K562 (cell line): Measurements from ENCODE around the gene MBNL1. TPM values are rescaled to one million over a fixed set of nuclear protein-coding genes. Genes with fewer than 3 reads are reported as not detected.

Experiments
- ATAC-seq: fragments of 200-7000 bp; cut with Tn5 transposase; 3 replicates; pipeline ENCODE4 v1.9.1; 2020; ENCODE audit warnings: moderate library complexity
- BruUV-seq: library from RNA; stranded (reverse); fragments of 400-500 nt; replicated peaks from 2 replicates; lab custom pipeline; 2021; lab: Mats Ljungman, UMichigan
- CTCF ChIA-PET: fragments of 300-600 bp; formaldehyde crosslinking; extraction: SDS; loops from one replicate; lab custom pipeline; 2021; ENCODE audit warnings: low intra/inter-chr PET ratio; lab: Yijun Ruan, JAX
- POLR2A ChIA-PET: fragments of 300-600, 350-650 bp; sonication (Branson Sonifier 250); formaldehyde crosslinking; extraction: SDS; loops from one replicate; lab custom pipeline; 2021; ENCODE audit warnings: antibody characterized with exemption, inconsistent platforms; lab: Yijun Ruan, JAX
- DNase-seq, 4 experiments: peaks; one replicate each; pipeline versions ENCODE4 v3.0.0 to v3.0.0-alpha.2; 2011 to 2018; ENCODE audit warnings: low spot score in 3 of 4, mixed read lengths in 3 of 4; ENCODE audit errors: extremely low read depth in 1 of 4
- FAIRE-seq: peaks from 2 replicates; lab custom pipeline; 2011; peaks lifted over from hg19 to GRCh38; lab: Jason Lieb, UNC
- H2AFZ ChIP-seq: 2 replicates; pipeline ENCODE4 v1.6.0; 2011; ENCODE audit warnings: low read depth, low read length, control low read depth, inconsistent platforms
- H3K27ac ChIP-seq: fragments of 200-600 bp; 3 replicates; pipeline ENCODE4 v1.8.0; 2011; ENCODE audit warnings: low read depth, mild to moderate bottlenecking, control low read depth, inconsistent platforms, low read length, moderate library complexity, mixed read lengths; ENCODE audit errors: extremely low read depth
- H3K27me3 ChIP-seq, 2 experiments: fragments of 300-600 bp in 1 of 2; 2 replicates in 1 of 2; 3 replicates in 1 of 2; pipeline versions ENCODE4 v1.6.0 to v1.8.0; 2011; ENCODE audit warnings: inconsistent platforms in 2 of 2, low read length in 2 of 2, mild to moderate bottlenecking in 1 of 2, mixed read lengths in 1 of 2, moderate library complexity in 1 of 2; ENCODE audit not compliant: control insufficient read depth in 2 of 2, insufficient read depth in 2 of 2
- H3K36me3 ChIP-seq: fragments of 300-600 bp; 3 replicates; pipeline ENCODE4 v1.8.0; 2011; ENCODE audit warnings: mild to moderate bottlenecking, low read length, inconsistent platforms; ENCODE audit not compliant: control insufficient read depth, insufficient read depth
- H3K4me1 ChIP-seq, 2 experiments: fragments of 200-600 bp in 1 of 2; replicated peaks in 1 of 2; 2 replicates in 1 of 2; 3 replicates in 1 of 2; pipeline versions ENCODE4 v1.5.1 to v1.8.0; 2011; ENCODE audit warnings: inconsistent platforms in 2 of 2, low read length in 2 of 2, mild to moderate bottlenecking in 1 of 2, mixed read lengths in 1 of 2, moderate library complexity in 1 of 2; ENCODE audit not compliant: control insufficient read depth in 2 of 2, insufficient read depth in 2 of 2
- H3K4me2 ChIP-seq: 2 replicates; pipeline ENCODE4 v1.6.1; 2011; ENCODE audit warnings: low read length, control low read depth, inconsistent platforms, mixed read lengths; ENCODE audit not compliant: insufficient read depth
- H3K4me3 ChIP-seq: fragments of 200-600 bp; sonication (generic), shearing (Covaris generic); 2 replicates; pipeline ENCODE4 v1.5.1; 2016; ENCODE audit warnings: control low read depth, inconsistent platforms
- H3K79me2 ChIP-seq: fragments of 200-600 bp; 3 replicates; pipeline ENCODE4 v1.8.0; 2011; ENCODE audit warnings: low read length, inconsistent platforms; ENCODE audit not compliant: control insufficient read depth, insufficient read depth
- H3K9ac ChIP-seq, 2 experiments: 2 replicates each; pipeline versions ENCODE4 v1.6.0 to v1.6.1; 2011; ENCODE audit warnings: low read depth in 2 of 2, low read length in 2 of 2, control low read depth in 1 of 2, inconsistent platforms in 1 of 2, mild to moderate bottlenecking in 1 of 2, mixed read lengths in 1 of 2; ENCODE audit not compliant: insufficient read depth in 1 of 2
- H3K9me1 ChIP-seq: one replicate; pipeline ENCODE4 v1.6.0; 2011; ENCODE audit warnings: inconsistent platforms, mild to moderate bottlenecking, low read length, moderate library complexity; ENCODE audit not compliant: control insufficient read depth, insufficient read depth
- H3K9me3 ChIP-seq: replicated peaks from 2 replicates; pipeline ENCODE4 v1.5.1; 2011; ENCODE audit warnings: low read depth, low read length, inconsistent platforms; ENCODE audit not compliant: control insufficient read depth, insufficient read depth
- H4K20me1 ChIP-seq: replicated peaks from 2 replicates; pipeline ENCODE4 v1.6.1; 2011; ENCODE audit warnings: low read length, inconsistent platforms, mixed read lengths; ENCODE audit not compliant: control insufficient read depth, insufficient read depth
- BRCA1 ChIP-seq, 2 experiments: fragments of 450-650 bp in 1 of 2; sonication (generic) in 1 of 2; formaldehyde crosslinking in 1 of 2; IDR thresholded peaks; 2 replicates each; pipeline versions ENCODE4 v1.5.0 to v1.6.1; 2017 to 2020; ENCODE audit warnings: mild to moderate bottlenecking in 1 of 2, missing genetic modification reagents in 1 of 2
- EZH2 ChIP-seq: IDR thresholded peaks from 2 replicates; pipeline ENCODE4 v1.6.1; 2012; ENCODE audit warnings: low read depth, mild to moderate bottlenecking, inconsistent platforms, low read length, borderline replicate concordance
- GTF2F1 ChIP-seq: IDR thresholded peaks from 2 replicates; pipeline ENCODE4 v1.6.1; 2011; ENCODE audit warnings: low read depth, low read length, improper control_type of control experiment
- HDAC3 ChIP-seq: fragments of 450-650 bp; IDR thresholded peaks from 2 replicates; pipeline ENCODE4 v1.6.1; 2018; ENCODE audit warnings: borderline replicate concordance, mild to moderate bottlenecking, moderate library complexity; ENCODE audit not compliant: partially characterized antibody
- HNRNPL ChIP-seq: fragments of 200-400 bp; formaldehyde crosslinking; IDR thresholded peaks from 2 replicates; pipeline ENCODE4 v1.6.1; 2017; ENCODE audit warnings: low read depth, mild to moderate bottlenecking, low read length
- KDM2B ChIP-seq: fragments of 250-450 bp; sonication (Bioruptor Pico); IDR thresholded peaks from 2 replicates; pipeline ENCODE4 v1.8.0; 2021; ENCODE audit warnings: mild to moderate bottlenecking, moderate library complexity
- KLF6 ChIP-seq: fragments of 250-450 bp; sonication (Bioruptor Pico); IDR thresholded peaks from 2 replicates; pipeline ENCODE4 v1.4.0; 2020; ENCODE audit warnings: mild to moderate bottlenecking, moderate library complexity, borderline replicate concordance
- MYNN ChIP-seq, 2 experiments: sonication (generic); formaldehyde crosslinking in 1 of 2; IDR thresholded peaks; 2 replicates each; pipeline versions ENCODE4 v1.5.0 to v1.6.1; 2016 to 2020; ENCODE audit warnings: antibody characterized with exemption in 1 of 2, missing genetic modification reagents in 1 of 2
- NCOA4 ChIP-seq: fragments of 450-650 bp; IDR thresholded peaks from 2 replicates; pipeline ENCODE4 v1.6.1; 2018; ENCODE audit warnings: mild to moderate bottlenecking; ENCODE audit not compliant: partially characterized antibody
- NCOR1 ChIP-seq: fragments of 450-650 bp; IDR thresholded peaks from 2 replicates; pipeline ENCODE4 v1.6.1; 2016; ENCODE audit warnings: mild to moderate bottlenecking, moderate library complexity
- ZNF12 ChIP-seq: sonication (generic); formaldehyde crosslinking; IDR thresholded peaks from 2 replicates; pipeline ENCODE4 v1.4.0; 2020; ENCODE audit warnings: mild to moderate bottlenecking, missing genetic modification reagents
- ZNF3 ChIP-seq: fragments of 250-450 bp; sonication (Bioruptor Pico); IDR thresholded peaks from 2 replicates; pipeline ENCODE4 v1.5.0; 2021; ENCODE audit warnings: mild to moderate bottlenecking, moderate library complexity
- ZNF507 ChIP-seq: conservative IDR thresholded peaks from 2 replicates; pipeline ENCODE4 v1.6.1; 2017; ENCODE audit warnings: missing genetic modification characterization, missing compliant biosample characterization
- WGBS: fragments of 100-300 bp; shearing (Covaris generic); methylation state at CpG from one replicate; pipeline ENCODE4 v1.1.6; 2016; ENCODE audit warnings: low coverage, mixed read lengths; ENCODE audit not compliant: insufficient coverage; ENCODE audit errors: missing lambda C conversion rate; 5-methylcytosine and 5-hydroxymethylcytosine counted together
- in situ Hi-C: fragments of 300-500 bp; cut with MboI; formaldehyde crosslinking; loops from 4 replicates; pipeline ENCODE4 v1.15.0; 2018; ENCODE audit warnings: inconsistent platforms, mixed read lengths
- intact Hi-C: fragments of 100-400 bp; cut with micrococcal nuclease; formaldehyde crosslinking; loops from 2 replicates; pipeline ENCODE4 v1.14.2; 2022
- polyA plus RNA-seq, 8 experiments: library from polyadenylated mRNA; depleted of rRNA in 4 of 8; stranded (reverse) in 5 of 8; unstranded in 3 of 8; fragments of >200 nt; fragmentation: Nextera tagmentation in 2 of 8; fragmentation: Illumina TruSeq in 1 of 8; extraction: Ambion mirVana in 2 of 8; extraction: Trizol in 1 of 8; gene quantifications; 2 replicates each; pipeline versions ENCODE4 v1.2.1 to v1.2.3, GENCODE V29; 2011 to 2014; ENCODE audit warnings: inconsistent platforms in 1 of 8, missing spikeins in 1 of 8
- total RNA-seq, 7 experiments: library from RNA; depleted of rRNA in 6 of 7; stranded (reverse); fragments of >200 nt in 6 of 7; fragmentation: Illumina TruSeq in 2 of 7; extraction: Trizol in 2 of 7; gene quantifications; 2 replicates each; pipeline versions ENCODE4 v1.2.1 to v1.2.3, GENCODE V29; 2011 to 2021; ENCODE audit warnings: low replicate concordance in 1 of 7
- TF ChIP-seq, protein P1 (sequence below), 3 experiments: fragments of 200-800 bp in 1 of 3; sonication (Bioruptor generic) in 1 of 3; sonication (generic) in 1 of 3; formaldehyde crosslinking in 1 of 3; IDR thresholded peaks; 2 replicates each; pipeline versions ENCODE4 v1.6.1 to v1.8.0; 2016 to 2022; ENCODE audit warnings: mild to moderate bottlenecking in 2 of 3, missing compliant biosample characterization in 2 of 3, missing genetic modification characterization in 2 of 3, missing genetic modification reagents in 1 of 3

The MBNL1 gene
- total and polyA plus RNA-seq, 9 of the 15 experiments (the other 6 are each of a cell fraction or from before 2014, with no cell fraction given): 70.3 to 243 (median 220) TPM

DNA sequence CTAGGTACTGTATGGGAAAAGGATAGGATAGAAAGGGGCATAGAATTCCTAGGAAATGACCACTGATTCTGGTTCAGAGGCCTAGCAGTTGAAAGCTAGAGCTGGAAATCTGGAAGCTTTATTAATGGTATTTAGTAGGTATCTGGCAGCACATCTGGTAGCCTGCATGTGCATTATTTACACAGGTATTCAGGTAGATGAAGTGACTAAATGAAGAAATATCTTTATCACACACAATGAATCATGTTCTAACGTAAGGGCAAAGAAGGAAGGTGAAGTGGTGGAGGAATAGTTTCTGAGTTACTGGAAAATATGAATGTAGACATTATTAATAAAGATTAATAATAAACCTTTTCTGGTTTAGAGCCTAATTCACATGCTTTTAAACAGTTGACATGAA, 119.9 kb downstream of the MBNL1 start:
- ATAC-seq (no peak), FAIRE-seq (no peak)
- no peak overlapping the region for H3K4me2 ChIP-seq
- H3K4me1 ChIP-seq: no peaks in the 10 kb centered on the region
- WGBS: 86% methylated on average over 1 of the region's 1 CpG
- no peak overlapping the region for H3K4me3 ChIP-seq
- no TSS peak for BruUV-seq
- intact Hi-C loops (no loop called here), in situ Hi-C loops (no loop called here)
- H2AFZ ChIP-seq: no peak overlapping the region
- no peaks in the 10 kb centered on the region for H3K9me3 ChIP-seq
- H3K27me3 ChIP-seq: no peaks in the 10 kb centered on the region
- peaks cover 48% of the 10 kb centered on the region for H3K36me3 ChIP-seq
- POLR2A ChIA-PET: interaction anchor here (0.7 kb wide), 1 partner anchor 224 kb away, joined by 3 read pairs; no protein-coding TSS in a partner anchor
- H4K20me1 ChIP-seq: peaks cover 3% of the 10 kb centered on the region; the same call in 1 of the 2 replicates
- no peak overlapping the region for H3K9ac ChIP-seq
- TF ChIP-seq ZNF507 (tag) (no peak), EZH2 (no peak)
- TF ChIP-seq, all 486 proteins: peak for 0
- H3K27ac ChIP-seq: no peak overlapping the region
- CTCF ChIA-PET: no interaction called here
- H3K9me1 ChIP-seq: peaks cover 6% of the 10 kb centered on the region
- no peak for DNase-seq
- peaks cover 99% of the 10 kb centered on the region for H3K79me2 ChIP-seq

- in situ Hi-C loops: no loop called here
- Histone ChIP-seq H3K4me3 (no peak overlapping the region), H3K36me3 (peaks cover 51% of the 10 kb centered on the region), H3K9me1 (peaks cover 6% of the 10 kb centered on the region), H3K79me2 (peaks cover 99% of the 10 kb centered on the region), H3K4me2 (no peak overlapping the region), H4K20me1 (peaks cover 3% of the 10 kb centered on the region), H3K9me3 (no peaks in the 10 kb centered on the region), H3K27ac (no peak overlapping the region), H3K27me3 (no peaks in the 10 kb centered on the region), H2AFZ (no peak overlapping the region), H3K4me1 (no peaks in the 10 kb centered on the region), H3K9ac (no peak overlapping the region)
- DNase-seq (no peak), ATAC-seq (no peak), FAIRE-seq (no peak)
- intact Hi-C loops: no loop called here
- WGBS: 95% methylated on average over 6 of the region's 6 CpGs
- BruUV-seq: no TSS peak
- POLR2A ChIA-PET: no interaction called here
- no peak for TF ChIP-seq ZNF12 (CRISPR knock-in tag)
- no peak for TF ChIP-seq MYNN (IDR thresholded peaks at IDR 0.05)
- no peak for TF ChIP-seq MYNN (CRISPR knock-in tag; IDR thresholded peaks at IDR 0.05)
- TF ChIP-seq HDAC3: no peak
- TF ChIP-seq NCOA4: no peak
- TF ChIP-seq, protein P1, sequence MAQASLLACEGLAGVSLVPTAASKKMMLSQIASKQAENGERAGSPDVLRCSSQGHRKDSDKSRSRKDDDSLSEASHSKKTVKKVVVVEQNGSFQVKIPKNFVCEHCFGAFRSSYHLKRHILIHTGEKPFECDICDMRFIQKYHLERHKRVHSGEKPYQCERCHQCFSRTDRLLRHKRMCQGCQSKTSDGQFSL (CRISPR knock-in tag; IDR thresholded peaks at IDR 0.05): no peak
- TF ChIP-seq, protein P1 (tag; IDR thresholded peaks at IDR 0.05): no peak
- no peak for TF ChIP-seq GTF2F1
- TF ChIP-seq KLF6 (CRISPR knock-in tag): no peak
- TF ChIP-seq BRCA1 (IDR thresholded peaks at IDR 0.05): no peak
- TF ChIP-seq BRCA1 (CRISPR knock-in tag; IDR thresholded peaks at IDR 0.05): no peak
- TF ChIP-seq ZNF3 (CRISPR knock-in tag): no peak
- TF ChIP-seq HNRNPL: no peak
- no peak for TF ChIP-seq KDM2B
- no peak for TF ChIP-seq NCOR1
- CTCF ChIA-PET: no interaction called here
These were observed 120.7 kb downstream of the MBNL1 start for GRCh38 chr3:152389316-152389934.
